SH-SY5Y (cell line): Measurements from ENCODE around the gene DCAF8L2.

Experiments used
- GATA2 ChIP-seq: IDR thresholded peaks from 2 replicates; pipeline ENCODE4 v1.6.1; 2011; ENCODE audit warnings: mild to moderate bottlenecking, low read depth, low read length
- GATA3 ChIP-seq: IDR thresholded peaks from 2 replicates; pipeline ENCODE4 v1.6.1; 2011; ENCODE audit warnings: low read depth, mild to moderate bottlenecking, low read length, moderate library complexity

- TF ChIP-seq GATA3 (no peak), GATA2 (no peak)
Measured at GRCh38 chrX:27765718-27766117, 175.6 kb downstream of the DCAF8L2 start.
